ENCODE results near the gene ADCY9.

Gene ADCY9

DNA sequence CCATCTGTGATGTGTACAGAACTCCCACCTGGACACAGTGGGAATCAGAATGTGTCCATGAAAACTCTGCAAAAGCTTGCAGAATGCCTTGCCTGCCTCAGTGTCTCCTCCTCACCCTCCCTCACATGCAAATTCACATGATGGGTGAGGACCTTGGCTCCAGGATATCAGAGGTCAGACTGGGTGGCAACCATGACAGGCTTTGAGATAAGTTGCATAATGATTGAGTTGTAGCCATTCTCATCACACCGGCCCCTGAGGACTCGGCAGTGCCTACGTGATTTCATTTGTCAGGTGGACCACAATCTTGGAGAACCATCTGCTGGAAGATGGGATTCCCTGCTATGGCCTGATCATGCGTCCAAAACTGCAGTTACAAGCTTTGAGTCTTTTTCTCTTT is 3.9 kb upstream of the ADCY9 start:
- DNase-seq, result no peak

DNA sequence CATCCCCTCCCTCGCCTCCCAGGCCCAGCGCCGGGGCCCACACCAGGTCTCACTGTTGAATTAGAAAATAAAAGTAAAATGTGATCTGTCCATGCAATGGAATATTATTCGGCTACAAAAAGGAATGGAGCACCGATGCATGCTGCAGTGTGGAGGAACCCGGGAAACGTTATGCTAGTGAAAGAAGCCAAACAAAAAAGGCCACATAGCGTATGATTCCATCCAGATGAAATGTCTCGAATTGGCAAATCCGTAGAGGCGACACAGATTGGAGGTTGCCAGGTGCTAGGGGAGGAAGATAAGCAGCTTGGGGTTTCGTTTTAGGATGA is 972 bp upstream of the ADCY9 start:
- DNase-seq, result no peak

DNA sequence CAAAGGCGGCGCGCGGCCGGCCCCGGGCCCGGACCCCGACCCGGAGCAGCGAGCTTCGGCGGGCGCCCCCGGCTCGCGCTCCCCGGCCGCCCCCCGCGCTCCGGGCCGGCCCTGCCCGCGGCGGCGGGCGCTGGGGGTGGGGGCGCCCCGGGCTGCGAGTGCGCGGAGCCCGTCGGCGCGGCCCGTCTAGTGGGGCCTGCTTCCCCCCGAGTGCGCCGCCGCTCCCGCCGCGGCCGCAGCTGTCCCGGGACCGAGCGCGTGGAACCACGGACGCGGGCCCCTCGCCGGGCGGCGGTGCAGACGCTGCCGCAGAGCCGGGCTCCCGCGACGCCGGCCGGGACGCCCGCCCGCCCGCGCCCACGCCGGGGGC is 308 bp downstream of the ADCY9 start:
- no peak for DNase-seq

DNA sequence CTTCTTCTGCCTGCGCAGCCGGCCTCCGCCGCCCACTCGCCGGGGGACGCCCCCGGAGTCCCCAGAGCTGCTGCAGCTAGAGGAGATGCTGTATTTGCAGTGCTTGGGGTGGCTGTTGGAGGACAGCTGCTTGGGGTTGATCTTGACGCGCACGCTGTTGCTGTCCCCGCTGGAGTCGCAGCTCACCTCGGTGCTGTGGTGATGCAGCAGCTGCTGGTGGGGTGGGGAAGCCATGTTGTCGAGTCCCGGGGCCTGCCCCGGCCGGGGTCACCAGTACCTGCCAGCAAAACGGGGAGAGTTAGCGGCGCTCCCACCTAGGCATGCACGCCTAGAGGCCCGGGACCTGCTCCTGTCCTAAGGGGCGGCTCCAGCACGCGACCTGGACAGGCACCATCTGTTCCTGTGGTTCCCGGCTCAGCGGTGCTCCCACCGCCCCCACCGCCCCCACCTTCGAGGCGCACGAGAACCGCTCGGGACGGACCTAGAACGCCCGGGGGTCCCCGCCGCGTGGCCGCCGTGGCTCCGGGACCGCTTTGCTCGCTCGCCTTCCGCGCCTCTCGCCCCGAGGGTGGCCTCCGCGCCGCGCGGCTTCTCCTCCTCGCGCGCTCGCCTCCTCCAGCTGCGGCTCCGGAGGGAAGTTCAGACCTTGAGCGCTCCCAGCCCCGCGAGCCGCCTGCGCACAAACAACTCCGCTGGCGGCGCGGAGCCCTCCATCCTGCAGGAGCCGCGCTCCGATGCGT is 863 bp downstream of the ADCY9 start:
- DNase-seq, result peak; percentile 50

DNA sequence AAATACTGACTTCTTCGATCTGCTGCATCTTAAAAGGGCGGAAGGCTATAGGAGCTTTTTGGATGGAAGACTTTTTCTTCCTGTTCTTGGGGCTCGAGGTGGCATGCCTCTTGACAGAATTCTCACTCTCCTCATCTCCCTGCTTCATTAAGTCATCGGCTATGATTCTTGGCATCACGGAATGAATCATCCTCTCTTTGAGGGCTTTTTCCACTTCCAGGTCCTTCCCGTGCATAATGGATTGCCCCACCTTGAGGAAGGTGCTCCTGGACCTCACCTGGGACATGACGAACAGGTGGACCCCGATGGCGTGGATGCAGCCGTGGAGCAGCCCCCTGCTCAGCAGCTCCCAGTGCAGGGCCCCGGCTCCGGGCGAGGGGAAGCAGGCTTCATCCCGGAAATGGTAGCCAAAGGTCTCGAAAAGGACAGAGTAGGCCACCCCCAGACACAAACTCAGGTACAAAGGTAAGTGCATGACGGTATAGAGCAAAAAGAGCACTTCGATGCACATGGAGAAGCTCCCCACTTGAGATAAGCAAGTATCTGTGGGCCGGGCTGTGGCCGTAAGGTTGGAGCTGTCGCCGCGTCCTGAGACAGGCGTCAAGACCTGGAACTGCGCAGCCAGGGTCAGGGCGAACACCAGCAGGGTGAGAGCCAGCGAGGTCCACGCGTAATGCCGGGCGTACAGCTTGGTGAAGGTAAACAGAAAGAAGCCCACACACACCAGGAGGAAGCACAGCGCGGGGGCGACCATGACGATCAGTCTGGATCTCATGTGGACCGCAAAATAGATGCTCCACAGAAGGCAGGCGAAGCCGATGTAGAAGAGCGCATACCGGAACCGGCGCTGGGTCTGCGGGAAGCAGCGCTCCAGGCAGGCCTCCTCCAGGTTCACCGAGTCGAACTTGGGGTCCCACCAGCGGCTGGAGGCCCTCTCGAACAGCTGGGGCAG is 1.7 kb downstream of the ADCY9 start:
- no peak for DNase-seq

DNA sequence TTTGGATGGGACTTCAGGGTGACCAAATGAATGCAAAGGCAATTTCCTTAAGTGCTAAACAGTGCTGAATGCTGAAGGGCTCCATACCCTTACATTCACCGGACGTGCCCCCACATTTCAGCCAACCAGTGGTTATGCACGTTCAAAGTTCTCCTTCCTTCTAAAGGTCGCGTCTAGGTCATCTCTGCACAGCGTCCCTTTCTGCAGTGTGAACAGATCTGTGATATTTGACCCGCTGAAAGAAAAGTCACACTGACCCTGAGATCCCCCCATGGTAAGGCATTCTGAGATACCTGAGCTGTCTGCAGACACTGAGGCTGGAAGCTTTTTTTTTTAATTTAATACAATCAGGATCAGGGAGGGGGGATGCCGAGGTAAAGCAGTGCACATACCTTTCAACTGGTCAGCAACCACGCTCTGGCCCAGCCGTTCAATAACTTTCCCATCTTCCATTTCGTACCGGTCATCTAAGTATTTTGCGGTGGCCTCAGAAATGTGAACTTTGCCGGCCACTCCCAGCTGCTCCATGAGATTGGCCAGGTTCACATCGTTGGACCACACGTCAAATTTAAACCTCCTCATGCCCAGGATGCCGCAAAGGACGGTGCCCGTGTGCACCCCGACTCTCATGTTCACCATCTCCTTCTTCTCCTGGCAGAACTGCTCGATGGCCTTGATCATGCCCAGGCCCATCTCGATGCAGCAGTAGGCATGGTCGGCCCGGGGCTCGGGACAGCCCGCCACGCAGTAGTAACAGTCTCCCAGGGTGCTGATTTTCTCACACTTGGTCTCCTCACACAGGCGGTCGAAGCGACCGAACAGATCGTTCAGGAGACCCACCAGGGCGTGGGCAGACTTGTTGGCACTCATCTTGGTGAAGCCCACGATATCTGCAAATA is 2.6 kb downstream of the ADCY9 start:
- no peak for DNase-seq

DNA sequence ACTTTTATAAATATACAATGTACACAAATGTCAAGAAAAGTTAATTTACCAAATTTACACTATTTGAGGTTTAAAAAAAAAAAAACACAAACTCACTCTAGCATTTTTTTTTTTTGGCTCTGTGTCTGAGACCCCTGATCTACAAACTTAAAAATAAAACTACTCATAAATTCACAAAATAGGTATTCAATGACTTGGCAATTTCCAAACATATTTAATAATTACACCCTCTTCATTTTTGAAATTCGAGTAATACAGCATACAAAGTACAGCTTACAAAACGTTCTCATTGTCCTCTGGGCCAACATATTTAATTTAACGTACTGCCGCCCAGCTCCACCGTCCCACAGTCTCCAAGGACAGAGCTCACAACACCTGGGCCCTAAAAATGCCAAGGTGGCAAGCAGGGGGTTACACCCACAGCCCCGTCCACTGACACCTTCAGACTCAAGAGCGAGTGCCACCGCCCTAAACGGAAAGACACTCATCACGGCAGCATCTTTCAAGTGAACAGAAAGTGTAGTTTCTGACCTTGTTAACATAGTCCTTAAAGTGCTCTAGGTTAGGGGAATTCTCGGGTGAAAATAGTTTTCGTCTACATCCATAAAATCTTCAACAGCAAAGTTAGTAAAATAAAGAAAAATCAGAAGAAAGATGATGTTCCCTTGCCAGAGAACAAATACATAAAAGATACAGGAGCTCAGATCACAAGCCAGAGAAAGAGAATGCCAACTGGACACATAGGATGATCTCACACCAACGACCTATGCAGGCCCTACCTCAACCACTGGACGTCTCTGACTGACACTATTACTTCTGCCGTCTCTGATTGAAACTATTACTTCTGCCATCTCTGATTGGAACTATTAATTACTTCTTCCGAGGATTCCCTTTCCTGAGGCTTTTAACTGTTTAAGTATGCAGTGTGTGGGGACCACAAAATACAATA is 4.2 kb downstream of the ADCY9 start:
- DNase-seq, result no peak

DNA sequence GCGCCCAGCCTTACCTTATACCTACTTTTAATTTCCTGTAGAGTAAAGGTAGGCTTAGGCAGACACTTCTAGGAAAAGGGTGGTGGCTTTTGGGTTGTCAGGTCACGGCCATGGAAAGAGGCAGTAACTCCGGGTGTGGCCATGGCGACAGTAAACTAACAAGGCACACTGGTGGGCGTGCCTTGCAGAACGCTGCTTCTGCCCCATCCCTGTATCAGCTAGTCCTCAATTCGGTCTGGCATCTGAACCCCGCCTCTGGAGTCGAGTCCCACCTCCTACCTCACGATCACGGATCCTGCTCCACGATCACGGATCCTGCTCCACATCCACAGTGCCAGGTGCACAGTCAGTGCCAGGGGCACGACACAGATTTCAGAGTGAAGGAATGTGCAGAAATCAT is 5.6 kb downstream of the ADCY9 start:
- DNase-seq, result no peak

DNA sequence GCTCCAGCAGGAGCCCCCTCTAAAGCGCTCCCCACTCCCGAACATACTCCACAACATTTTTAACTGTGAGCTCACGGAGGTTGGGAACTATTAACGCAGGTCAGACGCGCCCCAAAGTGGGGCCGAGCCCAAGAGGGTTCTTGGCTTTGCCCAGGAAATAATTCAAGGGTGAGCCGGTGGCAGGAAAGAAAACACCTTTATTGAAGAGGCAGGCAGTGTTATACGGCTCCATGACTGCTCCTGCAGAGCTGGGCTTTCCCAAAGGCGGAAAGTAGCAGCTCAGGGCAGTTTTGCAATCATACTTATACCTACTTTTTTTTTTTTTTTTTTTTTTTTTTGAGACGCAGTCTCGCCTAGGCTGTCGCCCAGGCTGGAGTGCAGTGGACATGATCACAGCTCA is 6.2 kb downstream of the ADCY9 start:
- no peak for DNase-seq

DNA sequence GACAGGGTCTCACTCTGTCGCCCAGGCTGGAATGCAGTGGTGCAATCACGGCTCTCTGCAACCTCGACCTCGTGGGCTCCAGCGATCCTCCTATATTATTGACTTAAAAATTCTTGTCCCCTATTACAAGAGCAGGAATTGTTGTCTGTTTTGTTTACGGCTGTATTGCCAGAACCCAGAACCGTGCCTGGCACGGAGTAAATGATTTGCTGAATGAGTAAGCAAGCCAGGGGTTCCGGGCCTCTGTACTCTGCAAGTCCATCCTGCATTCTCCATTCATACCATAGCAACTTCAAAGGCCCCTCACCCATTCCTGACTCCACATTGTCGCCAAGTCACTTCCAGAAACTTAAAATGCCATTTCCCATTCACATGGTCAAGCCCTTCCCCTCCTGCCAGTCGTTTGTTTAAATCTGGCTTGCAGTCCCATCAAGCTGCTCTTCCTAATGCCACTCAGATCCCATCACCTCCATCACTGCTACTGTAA is 6.9 kb downstream of the ADCY9 start:
- no peak for DNase-seq

DNA sequence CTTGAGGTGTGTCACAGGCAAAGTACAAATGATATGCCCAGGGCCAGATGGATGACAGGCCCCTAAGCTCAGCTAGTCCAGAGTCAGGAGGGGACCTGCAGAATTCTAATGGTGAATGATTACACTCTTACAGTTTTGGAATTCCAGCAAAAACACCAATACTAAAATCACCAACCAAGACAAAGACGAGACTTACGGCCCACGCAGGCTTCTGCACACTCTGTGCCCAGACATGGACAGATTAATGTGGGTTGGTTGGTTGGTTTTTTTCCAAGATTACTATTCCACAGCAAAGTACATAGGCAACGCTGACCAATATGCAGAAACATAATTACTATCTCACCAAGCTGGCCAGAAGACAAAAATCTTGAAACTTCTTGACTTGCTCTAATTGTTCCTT is 9.7 kb downstream of the ADCY9 start:
- DNase-seq, result no peak

DNA sequence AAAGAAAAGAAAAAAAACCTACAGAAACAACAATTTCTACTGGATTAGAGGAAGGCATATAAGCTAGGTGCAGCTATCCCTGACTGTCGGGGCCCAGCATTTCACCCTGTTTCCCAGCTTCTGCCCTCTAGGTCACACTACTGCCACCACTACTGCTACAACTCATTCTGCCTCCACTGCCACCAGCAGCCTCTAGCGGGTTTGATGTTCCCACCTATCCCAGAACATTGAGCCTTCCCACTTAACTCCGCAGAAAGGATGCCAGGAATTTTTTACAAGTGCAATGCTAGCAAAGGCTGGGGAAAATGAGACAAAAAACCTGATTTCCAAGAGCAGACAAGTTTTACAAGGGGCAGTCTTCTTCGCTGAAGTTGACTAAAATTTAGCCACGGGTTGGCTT is 10.4 kb downstream of the ADCY9 start:
- no peak for DNase-seq

DNA sequence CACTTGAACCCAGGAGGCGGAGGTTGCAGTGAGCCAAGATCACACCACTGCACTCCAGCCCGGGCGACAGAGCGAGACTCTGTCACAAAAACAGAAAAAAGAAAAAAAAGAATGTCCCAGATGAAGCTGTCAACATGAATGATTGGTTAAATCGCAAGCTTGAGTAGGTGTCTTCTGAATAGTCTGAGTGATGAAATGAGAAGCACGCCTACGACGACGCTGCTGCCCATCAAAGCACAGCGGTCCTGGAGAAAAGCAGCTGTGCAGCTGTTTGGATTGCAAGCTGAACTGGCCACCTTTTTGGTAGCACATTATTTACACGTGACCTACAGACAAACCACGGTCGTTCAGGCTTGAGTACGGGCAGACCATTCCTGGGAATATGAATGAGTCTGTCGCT is 12.5 kb downstream of the ADCY9 start:
- no peak for DNase-seq

DNA sequence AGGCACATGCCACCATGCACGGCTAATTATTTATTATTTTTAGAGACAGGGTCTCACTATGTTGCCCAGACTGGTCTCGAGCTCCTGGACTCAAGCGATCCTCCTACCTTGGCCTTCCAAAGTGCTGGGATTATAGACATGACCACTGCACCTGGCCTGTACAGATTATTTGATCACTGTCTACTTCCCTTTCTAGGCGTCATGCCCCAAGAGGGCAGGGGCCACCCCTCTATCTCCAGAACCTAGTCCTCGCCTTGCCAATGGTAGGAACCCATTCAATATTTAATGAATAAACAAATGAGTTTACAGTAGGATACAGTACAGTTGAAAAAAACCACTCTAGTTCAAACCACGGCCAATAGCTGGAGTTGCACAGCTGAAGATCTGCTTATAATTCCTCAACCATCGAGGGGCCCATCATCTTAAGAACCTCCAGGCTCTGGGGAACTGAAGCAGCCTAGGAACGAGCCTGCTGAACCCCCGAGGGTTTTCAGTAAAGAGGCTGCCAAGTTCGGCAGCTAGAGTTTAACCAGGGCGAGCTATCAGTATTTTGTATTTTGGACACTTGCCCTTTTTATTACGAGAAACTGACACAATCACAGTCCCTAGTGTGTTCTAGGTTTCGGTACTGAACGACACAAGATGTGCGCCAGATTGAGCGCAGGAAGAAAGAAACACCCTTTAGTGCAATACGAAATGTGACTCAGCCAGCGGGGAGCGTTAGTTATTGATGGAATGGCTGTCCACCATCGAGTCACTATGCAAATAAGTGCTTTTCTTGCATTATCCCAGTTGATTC is 14.6 kb downstream of the ADCY9 start:
- DNase-seq, result no peak

DNA sequence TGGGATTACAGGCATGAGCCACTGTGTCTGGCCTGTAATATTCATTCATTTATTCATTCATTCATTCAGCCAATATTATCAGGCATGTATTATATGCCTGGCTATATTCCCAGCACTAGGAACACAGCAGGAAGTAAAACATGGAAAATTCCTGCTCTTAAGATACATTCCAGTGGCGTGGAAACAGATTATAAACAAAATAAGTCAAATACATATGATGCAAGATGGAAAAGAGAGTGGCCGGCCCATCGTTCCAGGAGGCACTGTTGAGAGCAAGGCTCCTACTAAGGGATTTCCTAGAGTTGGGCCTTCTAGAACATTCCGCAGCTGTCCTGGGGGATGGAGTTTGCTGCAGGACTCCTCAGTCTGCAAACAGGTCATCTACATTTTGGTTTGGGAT is 17.7 kb downstream of the ADCY9 start:
- DNase-seq, result no peak

DNA sequence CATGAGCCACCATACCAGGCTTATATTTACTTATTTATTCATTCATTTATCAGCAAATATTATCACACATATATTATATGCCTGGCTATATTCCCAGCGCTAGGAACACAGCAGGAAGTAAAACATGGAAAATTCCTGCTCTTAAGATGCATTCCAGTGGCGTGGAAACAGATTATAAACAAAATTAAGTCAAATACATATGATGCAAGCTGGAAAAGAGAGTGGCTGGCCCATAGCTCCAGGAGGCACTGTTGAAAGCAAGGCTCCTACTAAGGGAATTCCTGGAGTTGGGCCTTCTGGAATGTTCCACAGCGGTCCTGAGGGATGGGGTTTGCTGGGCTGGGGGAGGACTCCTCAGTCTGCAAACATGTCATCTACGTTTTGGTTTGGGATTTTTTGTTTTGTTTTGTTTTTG is 18.4 kb downstream of the ADCY9 start:
- DNase-seq, result no peak

DNA sequence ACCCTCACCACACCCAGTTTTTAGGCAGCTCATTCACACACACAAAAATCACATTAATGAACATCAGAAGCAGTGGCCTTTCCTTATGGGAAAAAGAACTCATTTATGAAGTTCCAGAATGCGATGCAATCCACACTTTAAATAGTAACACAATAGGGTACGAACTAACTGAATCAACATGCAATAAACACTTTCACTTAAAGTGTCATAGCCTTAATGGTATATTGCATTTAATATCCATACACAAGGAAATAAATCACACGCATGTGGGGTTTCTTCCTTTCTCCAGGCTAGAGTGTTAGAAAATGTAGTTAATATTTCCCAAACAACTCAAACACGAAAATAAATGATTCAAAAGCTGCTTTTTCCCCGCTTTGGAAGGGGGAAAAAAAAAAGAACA is 19.7 kb downstream of the ADCY9 start:
- no peak for DNase-seq

DNA sequence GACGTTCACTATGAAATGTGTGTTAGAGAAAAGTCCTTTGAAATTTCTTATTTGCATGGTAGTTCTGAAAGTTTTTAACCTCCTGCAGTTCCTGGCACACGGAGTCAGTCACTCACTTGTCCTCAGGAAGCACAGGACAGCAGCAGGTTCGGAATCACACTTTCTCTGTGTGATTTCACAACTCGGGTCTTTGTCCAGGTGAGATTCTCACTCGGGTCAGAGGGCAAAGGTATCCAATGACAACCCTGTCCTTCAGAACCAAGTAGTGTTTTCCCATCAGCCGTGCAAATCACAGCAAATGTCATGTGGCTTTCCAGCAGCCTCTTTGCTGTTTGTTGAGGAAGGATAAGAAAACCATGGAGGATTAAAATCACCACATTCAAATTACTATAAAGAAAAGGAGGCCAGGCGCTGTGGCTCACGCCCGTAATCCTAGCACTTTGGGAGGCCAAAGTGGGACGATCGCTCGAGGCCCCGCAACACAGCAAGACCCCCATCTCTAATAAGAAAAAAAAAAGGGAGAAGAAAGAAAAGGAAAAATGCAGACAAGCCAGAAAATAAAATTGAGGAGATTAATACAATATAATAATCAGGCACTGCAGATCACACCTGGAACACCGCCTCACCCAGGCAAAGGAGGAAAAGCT is 22.0 kb downstream of the ADCY9 start:
- DNase-seq, result no peak

DNA sequence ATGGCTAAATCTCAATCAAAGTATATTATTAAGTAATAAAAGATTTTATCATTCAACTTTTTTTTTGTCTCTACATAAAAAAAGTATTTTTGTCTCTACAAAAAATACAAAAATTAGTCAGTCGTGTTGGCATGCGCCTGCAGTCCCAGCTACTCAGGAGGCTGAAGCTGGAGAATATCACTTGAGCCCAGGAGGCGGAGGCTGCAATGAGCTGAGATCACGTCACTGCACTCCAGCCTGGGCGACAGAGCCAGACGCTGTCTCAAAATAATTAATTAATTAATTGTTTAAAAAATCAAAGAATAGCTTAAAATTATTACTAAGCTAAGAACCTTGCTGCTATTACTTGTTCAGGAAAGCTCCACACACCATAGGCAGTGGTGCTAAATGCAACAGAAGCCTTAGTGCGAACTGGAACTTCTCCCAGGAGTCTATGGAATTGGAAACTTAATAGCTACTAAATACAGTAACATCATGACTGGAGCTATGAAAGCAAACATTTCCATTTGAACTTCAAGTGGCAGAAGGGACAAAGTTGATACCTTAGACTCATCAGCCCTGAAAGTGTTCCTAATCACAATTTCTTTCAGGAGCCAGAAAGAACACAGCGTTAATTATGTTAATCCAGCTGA is 22.6 kb downstream of the ADCY9 start:
- DNase-seq, result no peak
